ENCODE data around the gene BMP7.

DNA sequence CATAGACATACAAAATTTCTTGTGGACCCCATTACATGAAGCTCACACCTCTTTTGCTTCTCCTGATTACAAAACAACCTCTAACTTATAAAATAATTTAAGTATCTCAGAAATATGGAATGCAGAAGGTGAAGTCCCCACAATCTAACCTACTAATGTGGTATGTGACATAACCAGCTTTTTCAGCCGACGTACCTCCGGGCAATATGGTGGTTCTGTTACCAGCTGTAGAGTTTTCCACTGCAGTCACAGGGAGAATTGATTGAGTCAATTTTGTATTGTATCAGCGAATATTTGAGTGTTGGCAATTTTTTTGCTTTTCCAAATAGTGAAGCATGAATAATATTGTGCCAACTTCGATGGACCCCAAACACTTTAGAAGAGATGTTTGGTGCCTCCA lies 47.5 kb upstream of the BMP7 start:
- TF ChIP-seq, protein P1, sequence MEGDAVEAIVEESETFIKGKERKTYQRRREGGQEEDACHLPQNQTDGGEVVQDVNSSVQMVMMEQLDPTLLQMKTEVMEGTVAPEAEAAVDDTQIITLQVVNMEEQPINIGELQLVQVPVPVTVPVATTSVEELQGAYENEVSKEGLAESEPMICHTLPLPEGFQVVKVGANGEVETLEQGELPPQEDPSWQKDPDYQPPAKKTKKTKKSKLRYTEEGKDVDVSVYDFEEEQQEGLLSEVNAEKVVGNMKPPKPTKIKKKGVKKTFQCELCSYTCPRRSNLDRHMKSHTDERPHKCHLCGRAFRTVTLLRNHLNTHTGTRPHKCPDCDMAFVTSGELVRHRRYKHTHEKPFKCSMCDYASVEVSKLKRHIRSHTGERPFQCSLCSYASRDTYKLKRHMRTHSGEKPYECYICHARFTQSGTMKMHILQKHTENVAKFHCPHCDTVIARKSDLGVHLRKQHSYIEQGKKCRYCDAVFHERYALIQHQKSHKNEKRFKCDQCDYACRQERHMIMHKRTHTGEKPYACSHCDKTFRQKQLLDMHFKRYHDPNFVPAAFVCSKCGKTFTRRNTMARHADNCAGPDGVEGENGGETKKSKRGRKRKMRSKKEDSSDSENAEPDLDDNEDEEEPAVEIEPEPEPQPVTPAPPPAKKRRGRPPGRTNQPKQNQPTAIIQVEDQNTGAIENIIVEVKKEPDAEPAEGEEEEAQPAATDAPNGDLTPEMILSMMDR (conservative IDR thresholded peaks at IDR 0.05; ENCODE audit: low read depth, low read length), result no peak
- no peak for TF ChIP-seq EZH2 (IDR thresholded peaks at IDR 0.05; ENCODE audit: borderline replicate concordance, low read depth, low read length, poor library complexity, severe bottlenecking)

All from A673 (cell line).